Epithelial cell of proximal tubule (primary cell): ENCODE measurements around the gene CPLX3. TPM values are rescaled to one million over a fixed set of nuclear protein-coding genes. Genes with fewer than 3 reads are reported as not detected.

ENCODE experiments used
- DNase-seq: peaks from one replicate; pipeline ENCODE4 v3.0.0-alpha.2; 2011; ENCODE audit warnings: low read depth
- H3K4me3 ChIP-seq: 2 replicates; pipeline ENCODE4 v1.5.1; 2011; ENCODE audit warnings: low read depth, mild to moderate bottlenecking, low read length
- total RNA-seq: library from RNA; depleted of rRNA; stranded (reverse); fragments of >200 nt; gene quantifications from 2 replicates; pipeline ENCODE4 v1.2.3, GENCODE V29; 2015
- TF ChIP-seq, protein P1 (sequence below): conservative IDR thresholded peaks from 2 replicates; pipeline ENCODE4 v1.5.1; 2012; ENCODE audit warnings: low read depth, mild to moderate bottlenecking, low read length

The CPLX3 gene, protein sequence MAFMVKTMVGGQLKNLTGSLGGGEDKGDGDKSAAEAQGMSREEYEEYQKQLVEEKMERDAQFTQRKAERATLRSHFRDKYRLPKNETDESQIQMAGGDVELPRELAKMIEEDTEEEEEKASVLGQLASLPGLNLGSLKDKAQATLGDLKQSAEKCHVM
- total RNA-seq: not detected in 2 replicates

DNA sequence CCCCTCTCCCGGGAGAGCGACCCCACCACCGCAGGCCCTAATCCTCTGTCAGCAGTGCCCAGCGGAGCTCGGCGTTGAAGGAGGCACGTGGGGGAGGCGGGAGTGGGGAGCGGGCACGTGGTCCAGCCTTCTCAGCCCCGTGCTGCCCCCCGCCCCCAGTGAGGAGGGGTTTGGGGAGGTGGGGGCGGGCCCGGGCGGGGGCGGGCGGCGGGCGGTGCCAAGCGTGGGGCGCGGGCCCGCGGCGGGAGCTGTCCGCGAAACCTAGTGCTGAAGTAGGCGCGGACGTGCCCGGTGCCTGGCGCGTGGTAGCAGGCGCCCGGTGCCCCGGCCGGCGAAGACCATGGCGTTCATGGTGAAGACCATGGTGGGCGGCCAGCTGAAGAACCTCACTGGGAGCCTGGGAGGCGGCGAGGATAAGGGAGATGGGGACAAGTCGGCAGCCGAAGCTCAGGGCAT is at the start of gene CPLX3:
Gene CPLX3, plus strand, starts transcription at position 264 of the 456 bp plus-strand sequence. Its CDS starts 77 bp downstream, at position 341.
- TF ChIP-seq, protein P1, sequence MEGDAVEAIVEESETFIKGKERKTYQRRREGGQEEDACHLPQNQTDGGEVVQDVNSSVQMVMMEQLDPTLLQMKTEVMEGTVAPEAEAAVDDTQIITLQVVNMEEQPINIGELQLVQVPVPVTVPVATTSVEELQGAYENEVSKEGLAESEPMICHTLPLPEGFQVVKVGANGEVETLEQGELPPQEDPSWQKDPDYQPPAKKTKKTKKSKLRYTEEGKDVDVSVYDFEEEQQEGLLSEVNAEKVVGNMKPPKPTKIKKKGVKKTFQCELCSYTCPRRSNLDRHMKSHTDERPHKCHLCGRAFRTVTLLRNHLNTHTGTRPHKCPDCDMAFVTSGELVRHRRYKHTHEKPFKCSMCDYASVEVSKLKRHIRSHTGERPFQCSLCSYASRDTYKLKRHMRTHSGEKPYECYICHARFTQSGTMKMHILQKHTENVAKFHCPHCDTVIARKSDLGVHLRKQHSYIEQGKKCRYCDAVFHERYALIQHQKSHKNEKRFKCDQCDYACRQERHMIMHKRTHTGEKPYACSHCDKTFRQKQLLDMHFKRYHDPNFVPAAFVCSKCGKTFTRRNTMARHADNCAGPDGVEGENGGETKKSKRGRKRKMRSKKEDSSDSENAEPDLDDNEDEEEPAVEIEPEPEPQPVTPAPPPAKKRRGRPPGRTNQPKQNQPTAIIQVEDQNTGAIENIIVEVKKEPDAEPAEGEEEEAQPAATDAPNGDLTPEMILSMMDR: no peak
- no peak within 1 kb of the TSS for H3K4me3 ChIP-seq
- no peak for DNase-seq

DNA sequence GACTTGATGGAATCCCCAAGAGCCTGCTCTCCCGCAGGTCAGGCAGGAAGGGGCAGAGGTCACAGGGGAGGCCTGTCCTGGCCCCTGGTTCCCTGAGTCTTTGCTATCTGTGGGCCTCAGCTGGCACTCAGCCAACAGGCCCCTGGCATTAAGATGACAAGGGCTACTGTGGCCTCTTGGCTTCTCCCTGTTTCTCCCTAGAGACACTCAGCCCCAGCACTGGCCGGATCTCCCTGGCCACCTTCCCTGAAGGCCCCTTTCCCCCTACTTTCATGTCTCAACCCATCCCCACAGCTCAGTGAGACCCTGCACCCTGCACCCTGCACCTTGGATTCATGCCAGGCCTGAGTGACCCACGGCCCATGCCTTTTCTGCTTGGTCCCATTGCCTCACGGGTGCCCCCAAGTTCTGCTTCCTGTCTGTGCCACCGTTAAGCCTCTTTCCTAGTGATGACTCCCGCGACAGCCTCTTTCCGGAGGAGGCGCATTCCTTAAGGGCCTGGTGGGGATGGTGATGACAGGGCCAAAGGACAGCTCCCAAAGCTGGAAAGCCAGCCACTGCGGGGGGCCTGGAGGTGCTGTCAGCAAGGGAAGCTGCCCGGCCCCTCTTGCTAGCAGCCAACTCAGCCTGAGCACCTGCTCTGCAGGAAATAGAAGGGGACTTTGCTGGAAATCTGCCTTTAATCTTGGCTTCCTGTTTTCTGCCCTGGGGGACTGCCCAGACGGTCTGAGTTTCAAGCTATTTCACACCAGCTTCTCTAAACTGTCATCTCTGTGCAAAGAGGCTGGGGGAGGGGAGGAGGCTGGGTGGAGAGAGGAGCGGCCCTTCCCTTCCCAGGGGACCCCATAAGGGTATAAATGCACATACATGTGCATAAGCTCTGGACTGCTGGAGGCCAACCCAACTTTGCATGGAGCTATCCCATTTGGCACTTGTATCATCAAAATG is 49.3 kb upstream of the CPLX3 start:
- no peak overlapping the region for H3K4me3 ChIP-seq
- TF ChIP-seq, protein P1: no peak
- DNase-seq: no peak

DNA sequence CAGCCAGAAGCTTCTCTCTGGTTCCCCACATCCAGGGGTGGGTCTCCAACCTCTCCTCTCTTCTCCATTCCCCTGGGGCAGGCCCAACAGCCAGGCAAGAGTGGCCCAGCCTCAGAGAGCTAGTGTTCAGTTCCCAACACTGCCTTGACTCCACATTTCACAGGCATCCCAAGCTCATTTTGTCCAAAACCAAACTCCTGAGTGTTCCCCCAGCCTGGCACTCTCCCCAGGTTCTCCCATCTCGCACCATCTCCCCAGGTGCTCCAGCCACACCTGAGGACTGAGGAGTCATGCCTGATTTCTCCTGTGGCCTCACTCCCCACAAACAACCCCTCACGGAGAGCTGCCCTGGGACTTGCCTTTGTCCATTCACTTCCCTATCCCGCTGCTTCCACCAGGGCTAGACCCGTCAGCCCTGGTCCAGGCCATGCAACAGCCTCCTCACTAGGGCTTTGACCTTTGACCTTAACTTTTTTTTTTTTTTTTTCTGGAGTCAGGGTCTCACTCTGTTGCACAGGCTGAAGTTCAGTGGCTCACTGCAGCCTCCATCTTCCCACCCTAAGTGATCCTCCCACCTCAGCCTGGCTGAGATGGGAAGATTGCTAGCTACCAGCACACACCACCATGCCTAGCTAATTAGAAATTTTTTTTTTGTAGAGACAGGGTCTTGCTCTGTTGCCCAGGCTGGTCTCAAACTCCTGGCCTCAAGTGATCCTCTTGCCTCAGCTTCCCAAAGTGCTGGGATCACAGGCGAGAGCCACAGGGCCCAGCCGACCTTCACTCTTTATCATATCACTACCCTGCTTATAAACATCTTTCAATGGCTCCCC is 48.4 kb upstream of the CPLX3 start:
- DNase-seq: no peak
- TF ChIP-seq, protein P1: no peak

DNA sequence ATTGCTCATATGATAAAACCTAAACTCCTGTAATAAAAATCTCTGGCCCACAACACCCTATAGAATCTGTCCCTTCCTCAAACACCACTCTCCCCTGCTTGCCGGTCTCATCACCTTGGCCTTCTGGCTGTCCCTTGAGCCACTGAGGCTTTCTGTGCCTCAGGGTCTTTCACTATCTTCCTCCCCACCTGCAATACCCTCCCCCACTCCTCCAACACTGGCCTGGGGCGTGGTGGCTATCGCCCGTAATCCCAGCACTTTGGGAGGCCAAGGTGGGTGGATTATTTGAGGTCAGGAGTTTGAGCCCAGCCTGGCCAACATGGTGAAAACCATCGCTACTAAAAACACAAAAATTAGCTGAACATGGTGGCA is 47.8 kb upstream of the CPLX3 start:
- TF ChIP-seq, protein P1: no peak
- no peak overlapping the region for H3K4me3 ChIP-seq
- no peak for DNase-seq

More for the DNA sequence above, 48.4 kb upstream of the CPLX3 start:
- no peak overlapping the region for H3K4me3 ChIP-seq

DNA sequence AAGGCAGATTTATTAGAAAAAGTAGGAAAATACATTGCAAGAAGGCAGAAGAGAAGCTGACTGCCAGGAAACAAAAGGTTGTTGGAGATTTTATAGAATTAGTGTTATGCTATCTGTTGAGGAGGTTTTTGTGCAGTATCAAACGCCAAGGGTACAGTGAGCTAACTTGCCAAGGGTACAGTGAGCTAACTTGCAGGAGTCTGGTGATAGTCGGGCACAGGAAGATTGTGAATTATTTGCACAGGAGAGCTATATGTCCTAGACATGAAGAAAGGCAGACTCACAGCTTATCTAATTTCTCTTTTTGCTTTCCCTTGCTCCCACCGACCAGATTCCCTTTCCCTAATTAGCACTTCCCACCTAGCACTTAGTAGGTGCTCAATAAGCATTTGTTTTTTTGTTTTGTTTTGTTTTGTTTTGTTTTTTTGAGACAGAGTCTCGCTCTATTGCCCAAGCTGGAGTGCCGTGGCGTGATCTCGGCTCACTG is 47.2 kb upstream of the CPLX3 start:
- TF ChIP-seq, protein P1: no peak
- DNase-seq: no peak

DNA sequence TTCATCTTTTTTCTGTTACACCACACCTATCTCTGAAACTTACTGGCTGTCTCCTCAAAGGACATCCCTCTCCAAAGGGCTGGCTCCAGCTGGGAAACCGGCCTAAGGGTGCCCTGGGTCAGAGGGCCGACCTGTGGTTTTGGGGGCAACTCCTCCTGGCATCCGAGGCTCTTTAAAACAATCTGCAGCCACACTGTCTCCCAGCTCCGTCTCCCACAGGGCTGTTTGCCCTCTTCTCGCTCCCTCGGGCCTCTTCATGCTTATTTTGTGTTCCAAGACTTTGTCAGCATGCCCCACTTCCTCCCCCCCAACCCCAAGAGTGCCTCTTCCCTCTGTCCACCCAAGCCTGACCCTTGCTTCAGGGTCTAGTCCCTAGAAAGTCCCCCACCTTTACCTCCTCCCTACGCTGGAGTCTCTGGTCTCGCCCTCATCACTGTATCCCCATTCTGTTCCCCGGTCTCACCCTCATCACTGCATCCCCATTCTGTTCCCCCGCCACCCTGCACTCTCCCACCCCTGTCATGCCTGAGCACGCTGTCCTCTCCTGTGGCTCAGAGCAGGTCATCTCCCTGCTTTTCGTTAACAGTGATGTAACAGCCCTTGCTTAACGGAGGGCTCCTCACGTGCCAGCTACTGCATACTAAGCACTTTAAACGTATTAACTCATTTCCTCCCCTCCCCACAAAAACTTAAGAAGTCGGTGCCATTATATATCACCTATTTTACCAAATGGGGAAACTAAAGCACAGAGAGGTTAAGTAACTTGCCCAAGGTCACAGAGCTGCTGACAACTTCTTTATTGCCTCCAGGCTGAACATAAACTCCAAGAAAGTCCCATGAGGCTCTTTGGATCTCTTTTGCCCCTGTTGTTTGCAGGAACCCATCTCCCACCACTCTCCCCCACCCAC is 45.6 kb upstream of the CPLX3 start:
- DNase-seq: no peak
- H3K4me3 ChIP-seq: no peak overlapping the region
- TF ChIP-seq, protein P1: no peak

More for the DNA sequence above, 47.2 kb upstream of the CPLX3 start:
- H3K4me3 ChIP-seq: no peak overlapping the region
